Neuronal stem cell (in vitro differentiated cells): ENCODE measurements around the gene FHOD3.
A peak's percentile ranks its signal among the peaks of the same experiment; 100 is the strongest.

Experiments
- DNase-seq: peaks from one replicate; pipeline ENCODE4 v3.0.0-alpha.2; 2013; ENCODE audit warnings: low spot score
- H2AFZ ChIP-seq: one replicate; pipeline ENCODE4 v1.6.1; 2013; ENCODE audit warnings: mild to moderate bottlenecking, low read length, inconsistent platforms
- H2AK5ac ChIP-seq: 2 replicates; pipeline ENCODE4 v1.6.1; 2013; ENCODE audit warnings: low read depth, mild to moderate bottlenecking, inconsistent platforms, low read length, moderate library complexity, mixed read lengths
- H2BK120ac ChIP-seq: 2 replicates; pipeline ENCODE4 v1.6.1; 2013; ENCODE audit warnings: low read depth, mild to moderate bottlenecking, inconsistent platforms, low read length, moderate library complexity, mixed read lengths
- H2BK12ac ChIP-seq: one replicate; pipeline ENCODE4 v1.6.1; 2013; ENCODE audit warnings: low read length, inconsistent platforms
- H2BK15ac ChIP-seq: 2 replicates; pipeline ENCODE4 v1.6.1; 2013; ENCODE audit warnings: mild to moderate bottlenecking, low read length, inconsistent platforms, mixed read lengths
- H2BK5ac ChIP-seq: one replicate; pipeline ENCODE4 v1.6.1; 2013; ENCODE audit warnings: inconsistent platforms, mild to moderate bottlenecking, low read length, moderate library complexity
- H3K14ac ChIP-seq: one replicate; pipeline ENCODE4 v1.6.1; 2013; ENCODE audit warnings: low read length, inconsistent platforms
- H3K18ac ChIP-seq: 2 replicates; pipeline ENCODE4 v1.6.1; 2013; ENCODE audit warnings: low read length, inconsistent platforms
- H3K23ac ChIP-seq: 2 replicates; pipeline ENCODE4 v1.6.1; 2013; ENCODE audit warnings: low read depth, mild to moderate bottlenecking, mixed read lengths, low read length, inconsistent platforms; ENCODE audit not compliant: poor library complexity
- H3K27ac ChIP-seq: replicated peaks from 3 replicates; pipeline ENCODE4 v1.5.1; 2013; ENCODE audit warnings: low read length, inconsistent platforms
- H3K27me3 ChIP-seq, 3 experiments: 2 replicates each; pipeline ENCODE4 v1.6.1; 2013; ENCODE audit warnings: low read length in 3 of 3, mild to moderate bottlenecking in 2 of 3, inconsistent platforms in 1 of 3, low read depth in 1 of 3, mixed read lengths in 1 of 3, moderate library complexity in 1 of 3; ENCODE audit not compliant: control insufficient read depth in 3 of 3, insufficient read depth in 3 of 3
- H3K36me3 ChIP-seq, 2 donors: replicated peaks in 1 of 2; 2 replicates each; pipeline ENCODE4 v1.6.1; 2013; ENCODE audit warnings: low read length in 2 of 2; ENCODE audit not compliant: control insufficient read depth in 2 of 2, insufficient read depth in 2 of 2
- H3K4ac ChIP-seq: 2 replicates; pipeline ENCODE4 v1.6.1; 2013; ENCODE audit warnings: inconsistent platforms, mild to moderate bottlenecking, low read length, moderate library complexity
- H3K4me1 ChIP-seq, 2 donors: 1 replicate in 1 of 2; 2 replicates in 1 of 2; pipeline ENCODE4 v1.6.1; 2013; ENCODE audit warnings: low read length in 2 of 2, low read depth in 1 of 2; ENCODE audit not compliant: control insufficient read depth in 2 of 2, insufficient read depth in 1 of 2
- H3K4me2 ChIP-seq: one replicate; pipeline ENCODE4 v1.6.1; 2013; ENCODE audit warnings: mild to moderate bottlenecking, low read length, inconsistent platforms; ENCODE audit not compliant: insufficient read depth, poor library complexity, severe bottlenecking
- H3K4me3 ChIP-seq, 2 donors: 2 replicates each; pipeline ENCODE4 v1.5.1; 2013; ENCODE audit warnings: low read length in 2 of 2, mild to moderate bottlenecking in 2 of 2, inconsistent platforms in 1 of 2, moderate library complexity in 1 of 2
- H3K79me1 ChIP-seq: one replicate; pipeline ENCODE4 v1.6.1; 2013; ENCODE audit warnings: low read depth, mild to moderate bottlenecking, inconsistent platforms, low read length, moderate library complexity
- H3K9ac ChIP-seq: one replicate; pipeline ENCODE4 v1.6.1; 2013; ENCODE audit warnings: mild to moderate bottlenecking, low read depth, low read length, inconsistent platforms; ENCODE audit not compliant: poor library complexity
- H3K9me3 ChIP-seq, 2 donors: replicated peaks in 1 of 2; 2 replicates each; pipeline versions ENCODE3 to v1.6.1; 2013; ENCODE audit warnings: low read length in 2 of 2, mild to moderate bottlenecking in 2 of 2, inconsistent platforms in 1 of 2, low read depth in 1 of 2, mixed read lengths in 1 of 2, moderate library complexity in 1 of 2; ENCODE audit not compliant: control insufficient read depth in 2 of 2, insufficient read depth in 1 of 2
- H4K8ac ChIP-seq: one replicate; pipeline ENCODE4 v1.6.1; 2013; ENCODE audit warnings: low read depth, mild to moderate bottlenecking, inconsistent platforms, low read length, moderate library complexity
- H4K91ac ChIP-seq: one replicate; pipeline ENCODE4 v1.6.1; 2013; ENCODE audit warnings: low read length, low read depth, mild to moderate bottlenecking, inconsistent platforms; ENCODE audit not compliant: poor library complexity
- WGBS, 2 donors: extraction: QIAGEN DNeasy Blood & Tissue Kit; methylation state at CpG; one replicate each; pipeline ENCODE4 v1.1.7; 2013; ENCODE audit warnings: missing lambda C conversion rate in 2 of 2, mixed read lengths in 1 of 2; ENCODE audit not compliant: insufficient read length in 2 of 2, insufficient replicate concordance in 1 of 2; ENCODE audit errors: extremely low coverage in 2 of 2; 5-methylcytosine and 5-hydroxymethylcytosine counted together

FHOD3 gene

DNA sequence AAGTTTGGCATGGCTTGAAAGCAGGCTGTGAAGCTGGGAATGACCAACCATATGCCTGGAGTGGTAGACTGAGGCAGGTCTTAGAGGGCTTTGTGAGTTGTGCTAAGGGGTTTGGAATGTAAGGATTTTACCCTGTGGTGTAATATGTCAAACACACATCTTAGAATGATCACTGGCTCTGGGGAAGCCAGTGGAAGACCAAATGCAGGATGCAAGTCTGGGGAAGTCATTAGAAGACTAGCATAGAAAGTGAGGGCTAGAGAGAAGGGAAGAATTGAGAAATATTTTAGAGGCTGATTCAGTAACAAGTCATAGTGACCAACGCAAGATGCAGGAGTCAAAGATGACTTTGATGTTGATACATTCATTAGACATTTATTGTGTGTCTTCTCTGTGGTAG, 3.5 kb upstream of the FHOD3 start:
- no peak overlapping the region for H4K8ac ChIP-seq
- H2BK15ac ChIP-seq, result no peak overlapping the region
- no peak overlapping the region for H3K9ac ChIP-seq
- H3K23ac ChIP-seq, result no peak overlapping the region
- H2BK120ac ChIP-seq, result no peak overlapping the region
- no peak overlapping the region for H2BK5ac ChIP-seq
- no peak overlapping the region for H3K4ac ChIP-seq
- no peak overlapping the region for H4K91ac ChIP-seq
- no peak overlapping the region for H2AK5ac ChIP-seq
- H3K27me3 ChIP-seq, result peaks cover 0 to 5% (median 4%) of the 10 kb centered on the region in 3 experiments
- no CpG with 5 or more reads among the region's 1 CpG for WGBS, 2 donors
- H3K4me2 ChIP-seq, result no peak overlapping the region
- H3K36me3 ChIP-seq, result peaks cover 0 to under 1% of the 10 kb centered on the region in 2 donors
- peaks cover 0 to 4% of the 10 kb centered on the region in 2 donors for H3K9me3 ChIP-seq
- no peaks in the 10 kb centered on the region for H3K79me1 ChIP-seq
- H2BK12ac ChIP-seq, result no peak overlapping the region
- DNase-seq, result no peak
- no peak overlapping the region for H3K4me3 ChIP-seq
- H3K27ac ChIP-seq, result no peak overlapping the region
- H3K4me1 ChIP-seq, result peaks cover 5 to 6% of the 10 kb centered on the region in 2 donors
- no peak overlapping the region for H3K18ac ChIP-seq
- H3K14ac ChIP-seq, result no peak overlapping the region
- H2AFZ ChIP-seq, result no peak overlapping the region

DNA sequence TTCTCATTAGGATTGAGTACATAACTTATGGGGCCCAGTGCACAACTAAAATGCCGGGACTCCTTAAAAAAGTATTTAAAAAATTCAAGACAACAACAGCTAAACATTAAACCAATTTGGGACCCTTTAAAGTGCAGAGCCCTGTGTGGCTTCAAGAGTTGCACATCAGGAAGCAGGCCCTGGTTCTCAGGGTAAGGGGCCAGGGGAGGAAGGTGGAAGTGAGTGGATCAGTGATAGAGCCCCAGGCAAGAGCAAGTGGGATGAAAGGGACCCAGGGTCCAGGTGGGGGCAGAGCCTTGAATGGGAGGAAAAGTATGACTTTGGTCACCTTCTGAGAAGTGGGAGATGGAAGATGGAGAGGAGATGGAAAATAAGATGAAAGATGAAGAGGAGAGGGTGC, 2.3 kb upstream of the FHOD3 start:
- WGBS, 2 donors, result no CpG with 5 or more reads among the region's 1 CpG
- no peak overlapping the region for H3K18ac ChIP-seq

DNA sequence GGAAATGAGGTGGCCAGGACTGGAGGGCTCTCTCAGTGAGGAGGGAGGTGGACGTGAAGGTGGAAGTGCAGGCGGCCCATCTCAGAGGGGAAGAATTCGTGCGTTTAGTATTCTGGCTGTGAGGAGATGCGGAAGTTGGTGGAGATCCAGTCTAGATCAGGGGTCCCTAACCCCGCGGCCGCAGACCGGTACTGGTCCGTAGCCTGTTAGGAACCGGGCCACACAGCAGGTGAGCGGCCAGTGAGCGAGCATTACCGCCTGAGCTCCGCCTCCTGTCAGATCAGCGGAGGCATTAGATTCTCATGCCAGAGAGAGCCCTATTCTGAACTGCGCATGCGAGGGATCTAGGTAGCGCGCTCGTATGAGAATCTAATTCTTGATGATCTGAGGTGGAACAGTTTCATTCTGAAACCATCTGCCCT, 1.6 kb upstream of the FHOD3 start:
- H2BK15ac ChIP-seq, result no peak overlapping the region
- no peak overlapping the region for H2BK120ac ChIP-seq
- peaks cover 0 to 5% (median 4%) of the 10 kb centered on the region in 3 experiments for H3K27me3 ChIP-seq
- no peak overlapping the region for H2BK5ac ChIP-seq
- H3K4me2 ChIP-seq, result no peak overlapping the region
- H3K4ac ChIP-seq, result no peak overlapping the region
- no CpG with 5 or more reads among the region's 21 CpGs for WGBS, 2 donors
- H3K9ac ChIP-seq, result no peak overlapping the region
- H3K9me3 ChIP-seq, result peaks cover 0 to 15% of the 10 kb centered on the region in 2 donors
- H3K36me3 ChIP-seq, result peaks cover 0 to 10% of the 10 kb centered on the region in 2 donors
- peak overlapping the region in 1 of 2 donors; percentile 3 for H3K4me3 ChIP-seq
- no peak overlapping the region for H4K91ac ChIP-seq
- no peak overlapping the region for H2BK12ac ChIP-seq
- no peak overlapping the region for H4K8ac ChIP-seq
- no peak overlapping the region for H3K23ac ChIP-seq
- H3K14ac ChIP-seq, result no peak overlapping the region
- peaks cover 8 to 9% of the 10 kb centered on the region in 2 donors for H3K4me1 ChIP-seq
- no peaks in the 10 kb centered on the region for H3K79me1 ChIP-seq
- H3K18ac ChIP-seq, result no peak overlapping the region
- H2AFZ ChIP-seq, result no peak overlapping the region
- DNase-seq, result no peak
- H3K27ac ChIP-seq, result no peak overlapping the region
- H2AK5ac ChIP-seq, result peak overlapping the region; percentile 36

More for the DNA sequence above, 2.3 kb upstream of the FHOD3 start:
- H3K4me1 ChIP-seq, result peaks cover 8 to 9% of the 10 kb centered on the region in 2 donors
- no peak overlapping the region for H2BK5ac ChIP-seq
- peaks cover 0 to 13% of the 10 kb centered on the region in 2 donors for H3K9me3 ChIP-seq
- H2BK120ac ChIP-seq, result no peak overlapping the region
- peaks cover 0 to 5% (median 4%) of the 10 kb centered on the region in 3 experiments for H3K27me3 ChIP-seq
- H3K79me1 ChIP-seq, result no peaks in the 10 kb centered on the region
- H3K27ac ChIP-seq, result no peak overlapping the region
- no peak overlapping the region for H3K4me3 ChIP-seq
- no peak overlapping the region for H2BK12ac ChIP-seq
- H3K9ac ChIP-seq, result no peak overlapping the region
- H2AFZ ChIP-seq, result no peak overlapping the region
- H4K91ac ChIP-seq, result no peak overlapping the region
- no peak overlapping the region for H4K8ac ChIP-seq
- no peak overlapping the region for H3K23ac ChIP-seq
- DNase-seq, result no peak
- H2BK15ac ChIP-seq, result no peak overlapping the region
- no peak overlapping the region for H3K4ac ChIP-seq
- peaks cover 0 to 10% of the 10 kb centered on the region in 2 donors for H3K36me3 ChIP-seq
- H2AK5ac ChIP-seq, result no peak overlapping the region
- no peak overlapping the region for H3K4me2 ChIP-seq
- no peak overlapping the region for H3K14ac ChIP-seq

DNA sequence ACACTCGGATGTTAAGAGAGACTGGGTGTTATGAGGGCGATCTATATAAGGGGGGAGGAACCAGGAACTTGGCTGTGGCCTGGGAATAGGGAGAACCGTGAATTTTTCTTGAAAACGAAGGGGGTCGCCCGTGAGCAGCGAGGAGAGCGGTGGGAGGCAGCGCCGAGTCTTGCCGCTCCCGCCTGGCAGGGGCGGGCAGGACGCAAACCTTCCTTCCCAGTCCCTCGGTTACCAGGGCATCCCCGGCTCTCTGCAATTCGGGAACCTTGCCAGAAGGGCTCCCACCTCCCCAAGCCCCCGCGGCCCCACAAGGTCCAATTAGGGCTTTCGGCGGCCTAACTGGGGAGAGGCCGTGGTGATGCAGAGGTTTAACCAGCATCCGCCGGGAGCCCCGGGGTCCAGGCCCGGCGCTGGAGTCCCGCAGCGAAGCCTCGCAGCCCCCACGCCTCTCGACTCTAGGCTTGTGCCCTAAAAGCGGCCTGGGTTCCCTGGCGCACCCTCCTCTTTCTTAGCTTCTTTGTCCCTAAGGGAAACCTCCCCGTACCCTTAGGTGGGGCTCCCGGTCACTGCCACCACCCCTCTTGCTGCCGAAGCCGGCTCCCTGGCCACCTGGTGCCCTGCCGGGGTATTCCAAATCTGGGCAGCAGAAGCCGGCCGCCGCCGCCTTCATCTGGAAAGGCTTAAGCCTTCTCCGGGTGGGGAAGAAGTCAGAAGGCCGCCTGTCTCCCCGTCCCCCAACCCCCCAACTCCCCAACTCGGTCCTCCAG, 680 bp upstream of the FHOD3 start:
- Histone ChIP-seq H3K79me1 (peaks cover under 1% of the 10 kb centered on the region), H3K36me3 (peaks cover 0 to 13% of the 10 kb centered on the region in 2 donors), H3K4me3 (peak overlapping the region; percentile 80 to 88), H3K14ac (peak overlapping the region; percentile 92), H3K18ac (peak overlapping the region; percentile 91), H3K27ac (peak overlapping the region; percentile 65), H3K9me3 (peaks cover 0 to 15% of the 10 kb centered on the region in 2 donors), H3K27me3 (peaks cover 0 to 5% (median 4%) of the 10 kb centered on the region in 3 experiments), H4K91ac (no peak overlapping the region), H3K4me2 (peak overlapping the region; percentile 79), H2AK5ac (no peak overlapping the region), H2AFZ (peak overlapping the region; percentile 97), H3K23ac (peak overlapping the region; percentile 69), H2BK15ac (peak overlapping the region; percentile 68), H4K8ac (no peak overlapping the region), H3K9ac (peak overlapping the region; percentile 72), H2BK5ac (peak overlapping the region; percentile 68), H3K4me1 (peaks cover 8 to 9% of the 10 kb centered on the region in 2 donors), H2BK12ac (no peak overlapping the region), H3K4ac (no peak overlapping the region), H2BK120ac (peak overlapping the region; percentile 83)
- peak; percentile 59 for DNase-seq
- no CpG with 5 or more reads among the region's 47 CpGs for WGBS, 2 donors
